ENCODE measurements around the gene MORF4L2. TPM values are rescaled to one million over a fixed set of nuclear protein-coding genes. Genes with fewer than 3 reads are reported as not detected.

Gene MORF4L2
- total and polyA plus RNA-seq, 2 of the 8 experiments (the other 6 are each of a cell fraction or from before 2014, with no cell fraction given), result 235 to 373 TPM

GRCh38 chrX:103704863-103705262 lies 18.4 kb upstream of the MORF4L2 start:
- no peak overlapping the region for H3K56ac ChIP-seq (replicated peaks; ENCODE audit: insufficient read length, low read depth, low read length)
- no peaks in the 10 kb centered on the region for H3K36me3 ChIP-seq (ENCODE audit: control insufficient read depth in 2 of 4, insufficient read depth in 4 of 4, low read length in 3 of 4)
- no peak overlapping the region for H3K4ac ChIP-seq (replicated peaks; ENCODE audit: insufficient read length, low read depth, low read length)
- no peak overlapping the region for H3K9ac ChIP-seq (replicated peaks in 1 of 4; ENCODE audit: extremely low read depth in 1 of 4, low read depth in 3 of 4, low read length in 3 of 4)
- no peak overlapping the region for H3K14ac ChIP-seq (ENCODE audit: insufficient read length)
- H3K4me1 ChIP-seq (replicated peaks in 1 of 4; ENCODE audit: control insufficient read depth in 3 of 4, insufficient read depth in 4 of 4, low read length in 3 of 4), result no peaks in the 10 kb centered on the region
- WGBS, 2 experiments (ENCODE audit: extremely low coverage in 1 of 2, insufficient coverage in 1 of 2, insufficient read length in 1 of 2, insufficient replicate concordance in 2 of 2, low coverage in 1 of 2, low lambda C conversion rate in 2 of 2, missing lambda C conversion rate in 1 of 2), result no CpG with 5 or more reads among the region's 3 CpGs
- H3K4me2 ChIP-seq (ENCODE audit: insufficient read depth in 1 of 2, low read depth in 2 of 2, low read length in 2 of 2), result no peak overlapping the region
- no peak overlapping the region for H4K5ac ChIP-seq (ENCODE audit: insufficient read length, low read depth, low read length)
- no peak overlapping the region for H3K23ac ChIP-seq (ENCODE audit: insufficient read length)
- H3K9me3 ChIP-seq (ENCODE audit: insufficient read depth in 2 of 2, low read depth in 1 of 2, low read length in 1 of 2), result no peaks in the 10 kb centered on the region
- H3K23me2 ChIP-seq (ENCODE audit: low read depth, low read length), result no peaks in the 10 kb centered on the region; the same call in 1 of the 2 replicates
- H2AFZ ChIP-seq (ENCODE audit: low read length), result no peak overlapping the region
- H4K91ac ChIP-seq (replicated peaks; ENCODE audit: insufficient read length, low read length), result no peak overlapping the region
- H3K79me1 ChIP-seq (ENCODE audit: low read depth, low read length), result no peaks in the 10 kb centered on the region
- no peak overlapping the region for H2BK15ac ChIP-seq (ENCODE audit: low read length)
- no peak overlapping the region for H3K18ac ChIP-seq (ENCODE audit: extremely low read depth, low read length)
- H2BK120ac ChIP-seq (replicated peaks; ENCODE audit: low read depth, low read length), result no peak overlapping the region
- FAIRE-seq (no peak), DNase-seq (ENCODE audit: low read depth in 1 of 2, low spot score in 2 of 2) (no peak)
- no peak overlapping the region for H2BK20ac ChIP-seq (ENCODE audit: low read length)
- no peak overlapping the region for H2AK5ac ChIP-seq (ENCODE audit: low read depth, low read length)
- H2BK12ac ChIP-seq (ENCODE audit: low read depth, low read length), result no peak overlapping the region
- no peaks in the 10 kb centered on the region for H4K20me1 ChIP-seq (replicated peaks in 1 of 2; ENCODE audit: control insufficient read depth in 1 of 2, insufficient read depth in 2 of 2, low read length in 2 of 2)
- H2BK5ac ChIP-seq (ENCODE audit: low read depth, low read length), result no peak overlapping the region
- ChIA-PET CTCF (ENCODE audit: partially characterized antibody) (interaction anchor here (1.1 to 2.3 kb wide), 3 partner anchors 12 to 76 kb away, joined by 3 to 7 read pairs (median 6); no protein-coding TSS in a partner anchor), POLR2A (ENCODE audit: partially characterized antibody) (interaction anchor here (1.4 kb wide), 1 partner anchor 62 kb away, joined by 3 read pairs; no protein-coding TSS in a partner anchor)
- no peaks in the 10 kb centered on the region for H3K79me2 ChIP-seq (ENCODE audit: control insufficient read depth in 1 of 2, insufficient read depth in 2 of 2, low read length in 2 of 2)
- H3K27me3 ChIP-seq (replicated peaks in 1 of 4; ENCODE audit: control insufficient read depth in 3 of 4, extremely low read depth in 1 of 4, insufficient read depth in 3 of 4, low read length in 3 of 4), result no peaks in the 10 kb centered on the region
- H4K8ac ChIP-seq (ENCODE audit: extremely low read depth, insufficient read depth, low read length), result no peak overlapping the region; the same call in 1 of the 2 replicates
- H3K27ac ChIP-seq (ENCODE audit: low read depth, low read length), result no peak overlapping the region
- H3K4me3 ChIP-seq (ENCODE audit: extremely low read depth in 1 of 4, insufficient read depth in 2 of 4, low read depth in 3 of 4, low read length in 4 of 4), result no peak overlapping the region
- TF ChIP-seq HDAC6 (IDR thresholded peaks at IDR 0.05; ENCODE audit: low read depth, low read length) (no peak), SP4 (IDR thresholded peaks at IDR 0.05; ENCODE audit: low read length) (no peak), TAF7 (optimal IDR thresholded peaks at IDR 0.05; ENCODE audit: borderline replicate concordance, low read depth, low read length) (no peak), JUN (IDR thresholded peaks at IDR 0.05; ENCODE audit: low read depth, low read length) (no peak), SP1 (IDR thresholded peaks at IDR 0.05; ENCODE audit: low read depth, low read length) (no peak), POU5F1 (IDR thresholded peaks at IDR 0.05; ENCODE audit: low read depth, low read length) (no peak), SAP30 (IDR thresholded peaks at IDR 0.05; ENCODE audit: insufficient read depth, insufficient replicate concordance, low read length) (no peak), CBX5 (IDR thresholded peaks at IDR 0.05; ENCODE audit: low read depth, low read length) (no peak), RFX5 (IDR thresholded peaks at IDR 0.05; ENCODE audit: borderline replicate concordance, low read depth, low read length) (no peak)
- TF ChIP-seq, protein P1, sequence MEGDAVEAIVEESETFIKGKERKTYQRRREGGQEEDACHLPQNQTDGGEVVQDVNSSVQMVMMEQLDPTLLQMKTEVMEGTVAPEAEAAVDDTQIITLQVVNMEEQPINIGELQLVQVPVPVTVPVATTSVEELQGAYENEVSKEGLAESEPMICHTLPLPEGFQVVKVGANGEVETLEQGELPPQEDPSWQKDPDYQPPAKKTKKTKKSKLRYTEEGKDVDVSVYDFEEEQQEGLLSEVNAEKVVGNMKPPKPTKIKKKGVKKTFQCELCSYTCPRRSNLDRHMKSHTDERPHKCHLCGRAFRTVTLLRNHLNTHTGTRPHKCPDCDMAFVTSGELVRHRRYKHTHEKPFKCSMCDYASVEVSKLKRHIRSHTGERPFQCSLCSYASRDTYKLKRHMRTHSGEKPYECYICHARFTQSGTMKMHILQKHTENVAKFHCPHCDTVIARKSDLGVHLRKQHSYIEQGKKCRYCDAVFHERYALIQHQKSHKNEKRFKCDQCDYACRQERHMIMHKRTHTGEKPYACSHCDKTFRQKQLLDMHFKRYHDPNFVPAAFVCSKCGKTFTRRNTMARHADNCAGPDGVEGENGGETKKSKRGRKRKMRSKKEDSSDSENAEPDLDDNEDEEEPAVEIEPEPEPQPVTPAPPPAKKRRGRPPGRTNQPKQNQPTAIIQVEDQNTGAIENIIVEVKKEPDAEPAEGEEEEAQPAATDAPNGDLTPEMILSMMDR (IDR thresholded peaks at IDR 0.05; ENCODE audit: control extremely low read depth in 1 of 3, insufficient read depth in 1 of 3, low read depth in 1 of 3, low read length in 3 of 3), result no peak
- TF ChIP-seq, protein P2, sequence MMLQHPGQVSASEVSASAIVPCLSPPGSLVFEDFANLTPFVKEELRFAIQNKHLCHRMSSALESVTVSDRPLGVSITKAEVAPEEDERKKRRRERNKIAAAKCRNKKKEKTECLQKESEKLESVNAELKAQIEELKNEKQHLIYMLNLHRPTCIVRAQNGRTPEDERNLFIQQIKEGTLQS (IDR thresholded peaks at IDR 0.05; ENCODE audit: insufficient read depth, low read depth, low read length), result no peak
